Measurements from ENCODE around the gene FAM200A. TPM values are rescaled to one million over a fixed set of nuclear protein-coding genes. Genes with fewer than 3 reads are reported as not detected.
"Not testable (repeated sequence)": the region's sequence is repeated elsewhere in the genome, so short reads cannot be mapped to it uniquely, and the experiment has no call there.

FAM200A gene
- total RNA-seq, 1 donor from 2014 or later, result 6.8 TPM

DNA sequence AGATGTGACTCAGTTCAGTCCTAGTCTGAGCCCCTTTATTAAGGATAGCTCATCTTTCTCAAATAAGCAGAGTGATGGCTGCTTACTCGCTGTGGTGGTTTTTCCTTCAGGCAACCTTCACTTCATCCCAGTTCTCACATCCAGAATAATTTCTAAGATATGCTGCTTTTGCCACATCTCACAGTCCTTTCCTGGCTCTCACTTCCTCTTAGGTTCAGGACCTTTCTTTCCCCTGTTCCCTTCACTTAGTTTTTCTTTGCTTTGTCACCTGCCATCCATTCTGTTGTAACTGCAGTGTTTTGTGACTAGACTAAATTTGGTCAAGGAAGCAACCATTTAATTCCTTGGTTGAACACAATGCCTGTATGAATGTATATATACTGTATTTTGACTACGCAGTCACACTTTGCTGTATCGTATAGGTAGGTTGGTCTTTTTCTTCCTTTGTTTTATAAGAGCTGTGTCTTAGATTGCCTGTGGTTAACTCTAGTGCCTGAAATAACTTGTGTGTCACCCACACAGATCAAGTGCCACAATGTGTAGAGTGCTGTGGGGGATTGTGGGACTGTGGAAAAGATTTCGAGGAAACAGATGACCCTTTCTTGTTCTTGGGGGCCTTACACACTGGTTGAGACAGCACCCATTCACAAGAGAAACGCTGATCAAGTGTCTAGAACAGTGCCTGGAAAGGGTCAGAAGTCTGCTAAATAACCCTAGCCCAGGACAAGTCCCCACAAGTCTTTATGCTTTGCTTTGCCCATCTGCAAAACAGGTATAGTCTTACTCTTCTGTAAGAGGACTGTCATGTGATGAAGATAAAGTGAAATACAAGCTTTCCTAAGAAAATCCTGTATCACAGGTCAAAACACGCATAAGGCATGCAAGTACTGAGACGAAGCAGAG, 9.2 kb upstream of the FAM200A start:
- Histone ChIP-seq H3K9me3 (ENCODE audit: control insufficient read depth in 3 of 3, low read length in 3 of 3) (no peaks in the 10 kb centered on the region), H3K4me3 (ENCODE audit: low read length in 3 of 3) (no peak overlapping the region), H3K27me3 (ENCODE audit: control insufficient read depth in 3 of 3, insufficient read depth in 3 of 3, low read length in 3 of 3) (no peaks in the 10 kb centered on the region), H3K27ac (ENCODE audit: low read depth, low read length) (no peak overlapping the region), H3K9ac (ENCODE audit: low read depth in 1 of 3, low read length in 3 of 3) (peak overlapping the region in 1 of 3 donors; percentile 19), H3K36me3 (ENCODE audit: control insufficient read depth in 3 of 3, insufficient read depth in 3 of 3, low read length in 3 of 3) (peaks cover 42 to 53% (median 47%) of the 10 kb centered on the region in 3 donors), H3K4me1 (ENCODE audit: control insufficient read depth in 3 of 3, insufficient read depth in 3 of 3, low read length in 3 of 3) (peaks cover 14 to 36% (median 25%) of the 10 kb centered on the region in 3 donors)

DNA sequence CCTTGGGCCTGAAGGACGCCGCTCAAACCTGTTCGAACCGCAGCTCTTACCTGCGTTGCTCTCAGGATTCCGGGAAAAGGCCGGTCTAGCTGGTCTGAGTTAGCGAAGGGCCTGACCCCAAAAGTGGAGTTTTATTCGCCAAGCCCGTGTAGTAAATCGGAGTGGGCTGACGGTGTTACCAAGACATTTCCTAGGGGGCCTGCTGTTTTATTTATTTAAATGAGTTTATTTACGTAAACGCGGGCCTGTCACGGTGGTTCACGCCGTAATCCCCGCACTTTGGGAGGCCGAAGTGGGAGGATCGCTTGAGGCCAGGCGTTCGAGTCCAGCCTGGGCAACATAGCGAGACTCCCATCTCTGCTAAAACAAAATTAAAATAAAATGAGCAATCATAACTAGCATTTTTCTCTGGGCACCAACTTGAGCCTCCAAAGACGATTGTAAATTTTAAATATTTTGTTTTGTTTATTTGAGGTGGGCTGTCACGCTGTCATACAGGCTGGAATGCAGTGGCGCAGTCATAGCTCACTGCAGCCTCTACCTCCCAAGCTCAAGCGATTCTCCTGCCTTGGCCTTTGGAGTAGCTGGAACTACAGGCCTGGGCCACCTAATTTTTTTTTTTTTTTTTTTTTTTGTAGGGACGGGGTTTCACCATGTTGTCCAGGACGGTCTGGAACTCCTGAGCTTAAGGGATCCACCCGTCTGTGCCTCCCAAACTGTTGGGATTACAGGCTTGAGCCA, 7.4 kb upstream of the FAM200A start:
- peaks cover 35 to 46% (median 38%) of the 10 kb centered on the region in 3 donors for H3K36me3 ChIP-seq (ENCODE audit: control insufficient read depth in 3 of 3, insufficient read depth in 3 of 3, low read length in 3 of 3)
- H3K27me3 ChIP-seq (ENCODE audit: control insufficient read depth in 3 of 3, insufficient read depth in 3 of 3, low read length in 3 of 3), result no peaks in the 10 kb centered on the region
- peak overlapping the region; percentile 97 for H3K27ac ChIP-seq (ENCODE audit: low read depth, low read length)
- peak overlapping the region; percentile 82 to 96 (median 91) for H3K4me3 ChIP-seq (ENCODE audit: low read length in 3 of 3)
- peak overlapping the region; percentile 98 to 99 (median 98) for H3K9ac ChIP-seq (ENCODE audit: low read depth in 1 of 3, low read length in 3 of 3)
- no peaks in the 10 kb centered on the region for H3K9me3 ChIP-seq (ENCODE audit: control insufficient read depth in 3 of 3, low read length in 3 of 3)
- H3K4me1 ChIP-seq (ENCODE audit: control insufficient read depth in 3 of 3, insufficient read depth in 3 of 3, low read length in 3 of 3), result peaks cover 14 to 36% (median 25%) of the 10 kb centered on the region in 3 donors

DNA sequence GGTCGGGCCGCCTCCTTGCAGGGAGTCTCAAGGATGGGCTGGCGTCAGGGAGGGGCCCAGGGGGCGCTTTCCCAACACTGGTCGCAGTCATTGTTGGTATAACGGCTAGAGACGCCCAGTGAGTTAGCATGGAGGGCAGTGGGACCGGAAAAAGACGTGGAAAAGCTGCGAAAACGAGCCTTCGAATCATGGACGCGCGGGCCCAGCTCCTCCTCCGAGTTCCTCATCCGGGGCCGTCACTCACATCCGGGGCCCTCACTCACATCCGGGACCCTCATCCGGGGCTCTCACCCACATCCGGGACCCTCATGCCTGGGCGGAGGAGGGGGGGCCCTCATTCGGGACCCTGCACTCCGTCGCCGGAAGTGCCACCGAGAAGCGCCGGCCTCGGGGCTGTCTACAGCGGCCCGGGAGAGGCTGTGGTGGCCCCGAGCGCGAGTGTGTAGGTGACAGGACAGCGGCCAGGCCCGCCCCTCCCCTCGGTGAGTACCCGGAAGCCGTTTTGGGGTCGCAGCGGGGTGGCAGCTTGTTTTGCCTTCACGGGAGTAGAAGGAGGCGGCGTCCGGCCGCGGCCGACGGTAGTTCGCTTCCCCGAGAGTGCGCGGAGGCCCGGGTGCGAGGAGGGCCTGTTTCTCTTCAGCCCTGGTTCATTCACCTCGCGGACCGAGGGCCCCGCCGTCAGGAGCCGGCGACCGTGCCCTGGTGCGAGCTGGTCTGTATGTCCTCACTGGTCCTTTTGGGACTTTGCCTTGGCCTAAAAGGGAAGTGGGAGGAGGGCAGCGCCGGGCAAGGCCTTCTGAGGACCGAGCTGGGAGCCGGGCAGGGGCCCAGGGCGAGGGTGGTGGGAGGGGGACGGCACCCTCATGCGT, 6.6 kb upstream of the FAM200A start, which contains the start of gene ZNF655:
ZNF655 (plus strand) TSS at position 337 of the 869 bp plus-strand sequence. CDS start 1,918 bp downstream, outside the sequence.
- H3K9ac ChIP-seq (ENCODE audit: low read depth in 1 of 3, low read length in 3 of 3), result peak within 1 kb of the TSS; percentile 98 to 99 (median 98)
- H3K4me1 ChIP-seq (ENCODE audit: control insufficient read depth in 3 of 3, insufficient read depth in 3 of 3, low read length in 3 of 3), result peaks cover 14 to 36% (median 25%) of the 10 kb centered on the region in 3 donors
- peaks cover 27 to 42% (median 37%) of the 10 kb centered on the region in 3 donors for H3K36me3 ChIP-seq (ENCODE audit: control insufficient read depth in 3 of 3, insufficient read depth in 3 of 3, low read length in 3 of 3)
- peak within 1 kb of the TSS; percentile 82 to 96 (median 91) for H3K4me3 ChIP-seq (ENCODE audit: low read length in 3 of 3)
- peak within 1 kb of the TSS; percentile 97 for H3K27ac ChIP-seq (ENCODE audit: low read depth, low read length)
- no peaks in the 10 kb centered on the region for H3K9me3 ChIP-seq (ENCODE audit: control insufficient read depth in 3 of 3, low read length in 3 of 3)
- H3K27me3 ChIP-seq (ENCODE audit: control insufficient read depth in 3 of 3, insufficient read depth in 3 of 3, low read length in 3 of 3), result no peaks in the 10 kb centered on the region

DNA sequence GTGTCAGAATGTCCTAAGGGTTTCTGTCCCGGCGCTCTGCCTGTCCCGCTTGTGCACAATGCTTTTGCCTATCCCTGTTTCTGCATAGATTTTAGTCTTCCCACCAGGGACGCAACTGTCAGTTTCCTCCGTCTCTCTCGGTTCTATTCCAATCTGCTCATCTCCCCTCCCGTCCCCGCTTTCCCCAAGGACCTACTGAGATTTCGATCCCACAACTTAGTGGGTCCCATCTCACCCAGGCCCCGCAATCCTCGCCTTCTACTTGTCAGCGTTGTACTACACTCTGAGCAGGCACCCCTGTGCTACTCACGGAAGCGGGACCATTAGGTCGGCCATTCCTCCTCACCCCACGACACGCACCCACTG, 6.0 kb upstream of the FAM200A start:
- H3K27ac ChIP-seq (ENCODE audit: low read depth, low read length), result peak overlapping the region; percentile 97
- H3K27me3 ChIP-seq (ENCODE audit: control insufficient read depth in 3 of 3, insufficient read depth in 3 of 3, low read length in 3 of 3), result no peaks in the 10 kb centered on the region
- peak overlapping the region; percentile 98 to 99 (median 98) for H3K9ac ChIP-seq (ENCODE audit: low read depth in 1 of 3, low read length in 3 of 3)
- peaks cover 24 to 39% (median 36%) of the 10 kb centered on the region in 3 donors for H3K36me3 ChIP-seq (ENCODE audit: control insufficient read depth in 3 of 3, insufficient read depth in 3 of 3, low read length in 3 of 3)
- peaks cover 14 to 36% (median 28%) of the 10 kb centered on the region in 3 donors for H3K4me1 ChIP-seq (ENCODE audit: control insufficient read depth in 3 of 3, insufficient read depth in 3 of 3, low read length in 3 of 3)
- H3K4me3 ChIP-seq (ENCODE audit: low read length in 3 of 3), result peak overlapping the region; percentile 82 to 96 (median 91)
- H3K9me3 ChIP-seq (ENCODE audit: control insufficient read depth in 3 of 3, low read length in 3 of 3), result no peaks in the 10 kb centered on the region

DNA sequence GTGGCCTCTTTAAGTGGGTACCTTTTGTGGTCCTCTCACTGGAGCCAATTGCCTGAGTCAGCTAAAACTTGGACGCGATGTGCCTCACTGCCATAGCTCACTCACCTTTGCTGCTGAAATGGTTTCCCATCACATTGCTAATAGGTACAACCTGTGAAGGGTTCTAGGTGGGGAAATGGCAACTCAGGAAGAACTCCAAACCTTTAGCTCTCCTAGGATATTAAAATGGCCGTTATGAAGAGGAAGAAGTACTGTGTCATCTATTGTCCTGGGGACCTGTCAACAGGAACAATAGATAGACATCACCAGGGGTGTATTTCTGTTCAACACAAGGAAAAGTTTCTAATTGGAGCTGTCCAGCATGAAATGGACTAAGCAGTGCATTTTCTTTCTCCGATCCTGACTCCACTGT, 5.3 kb upstream of the FAM200A start:
- Histone ChIP-seq H3K9ac (ENCODE audit: low read depth in 1 of 3, low read length in 3 of 3) (peak overlapping the region; percentile 98 to 99 (median 98)), H3K27me3 (ENCODE audit: control insufficient read depth in 3 of 3, insufficient read depth in 3 of 3, low read length in 3 of 3) (no peaks in the 10 kb centered on the region), H3K4me3 (ENCODE audit: low read length in 3 of 3) (peak overlapping the region; percentile 82 to 96 (median 91)), H3K36me3 (ENCODE audit: control insufficient read depth in 3 of 3, insufficient read depth in 3 of 3, low read length in 3 of 3) (peaks cover 18 to 32% (median 31%) of the 10 kb centered on the region in 3 donors), H3K9me3 (ENCODE audit: control insufficient read depth in 3 of 3, low read length in 3 of 3) (no peaks in the 10 kb centered on the region), H3K4me1 (ENCODE audit: control insufficient read depth in 3 of 3, insufficient read depth in 3 of 3, low read length in 3 of 3) (peaks cover 18 to 39% (median 33%) of the 10 kb centered on the region in 3 donors), H3K27ac (ENCODE audit: low read depth, low read length) (peak overlapping the region; percentile 97)

DNA sequence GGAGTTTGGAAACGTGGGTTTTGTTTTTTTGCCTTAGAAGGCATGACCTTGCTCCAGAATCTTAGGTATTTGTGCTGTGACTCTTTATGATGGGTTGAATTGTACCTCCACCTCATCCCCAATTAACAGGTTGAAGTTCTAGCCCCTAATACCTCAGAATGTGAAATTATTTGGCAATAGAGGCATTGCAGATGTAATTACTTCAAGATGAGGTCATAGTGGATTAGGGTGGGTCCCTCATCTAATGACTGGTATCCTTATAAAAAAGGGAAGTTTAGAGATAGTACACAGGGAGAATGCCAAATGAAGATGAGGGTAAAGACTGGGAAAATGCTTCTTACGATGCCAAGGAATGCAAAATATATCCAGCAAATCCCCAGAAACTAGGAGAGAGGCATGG, 3.0 kb upstream of the FAM200A start:
- H3K27ac ChIP-seq (ENCODE audit: low read depth, low read length), result no peak overlapping the region
- peaks cover 23 to 33% (median 33%) of the 10 kb centered on the region in 3 donors for H3K4me1 ChIP-seq (ENCODE audit: control insufficient read depth in 3 of 3, insufficient read depth in 3 of 3, low read length in 3 of 3)
- no peaks in the 10 kb centered on the region for H3K27me3 ChIP-seq (ENCODE audit: control insufficient read depth in 3 of 3, insufficient read depth in 3 of 3, low read length in 3 of 3)
- no peak overlapping the region for H3K4me3 ChIP-seq (ENCODE audit: low read length in 3 of 3)
- H3K9me3 ChIP-seq (ENCODE audit: control insufficient read depth in 3 of 3, low read length in 3 of 3), result no peaks in the 10 kb centered on the region
- no peak overlapping the region for H3K9ac ChIP-seq (ENCODE audit: low read depth in 1 of 3, low read length in 3 of 3)
- H3K36me3 ChIP-seq (ENCODE audit: control insufficient read depth in 3 of 3, insufficient read depth in 3 of 3, low read length in 3 of 3), result peaks cover 3 to 13% (median 12%) of the 10 kb centered on the region in 3 donors

DNA sequence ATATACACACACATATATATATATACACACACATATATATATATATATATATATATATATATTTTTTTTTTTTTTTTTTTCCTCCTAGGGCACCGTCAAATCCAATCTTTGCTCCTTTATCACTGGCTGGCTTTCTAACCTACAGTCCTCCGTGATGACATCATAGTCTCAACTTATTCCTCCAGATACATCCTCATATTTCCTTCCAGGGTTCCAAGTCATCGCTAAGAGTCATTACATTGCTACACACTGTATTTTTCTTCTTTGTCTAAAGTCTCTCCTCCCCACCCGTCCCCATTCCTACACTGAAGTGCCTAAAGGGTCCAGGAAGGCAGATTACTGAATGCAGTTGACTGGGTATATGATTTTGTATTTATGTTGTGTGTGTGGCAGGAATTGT, 1.1 kb upstream of the FAM200A start:
- Histone ChIP-seq H3K27me3 (ENCODE audit: control insufficient read depth in 3 of 3, insufficient read depth in 3 of 3, low read length in 3 of 3) (no peaks in the 10 kb centered on the region), H3K36me3 (ENCODE audit: control insufficient read depth in 3 of 3, insufficient read depth in 3 of 3, low read length in 3 of 3) (peaks cover 6 to 16% (median 16%) of the 10 kb centered on the region in 3 donors), H3K4me3 (ENCODE audit: low read length in 3 of 3) (no peak overlapping the region), H3K9me3 (ENCODE audit: control insufficient read depth in 3 of 3, low read length in 3 of 3) (no peaks in the 10 kb centered on the region), H3K27ac (ENCODE audit: low read depth, low read length) (no peak overlapping the region), H3K4me1 (ENCODE audit: control insufficient read depth in 3 of 3, insufficient read depth in 3 of 3, low read length in 3 of 3) (peaks cover 16 to 26% (median 26%) of the 10 kb centered on the region in 3 donors), H3K9ac (ENCODE audit: low read depth in 1 of 3, low read length in 3 of 3) (no peak overlapping the region)

DNA sequence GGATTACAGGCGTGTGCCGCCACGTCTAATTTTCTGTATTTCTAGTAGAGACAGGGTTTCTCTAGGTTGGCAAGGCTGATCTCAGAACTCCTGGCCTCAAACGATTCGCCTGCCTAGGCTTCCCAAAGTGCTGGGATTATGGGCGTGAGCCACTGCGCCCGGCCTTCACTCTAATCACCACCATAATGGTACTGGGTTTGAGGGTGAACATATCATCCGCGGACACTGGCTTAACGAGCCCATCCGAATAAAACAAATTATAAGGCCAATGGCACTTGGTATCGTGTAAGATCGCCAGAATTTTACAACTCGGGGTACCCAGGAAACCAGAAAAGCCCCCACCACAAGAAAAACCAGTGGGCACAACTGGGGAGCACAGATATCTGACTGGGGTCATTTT, 580 bp downstream of the FAM200A start:
- Histone ChIP-seq H3K4me3 (ENCODE audit: low read length in 3 of 3) (peak overlapping the region; percentile 95 to 100 (median 98)), H3K36me3 (ENCODE audit: control insufficient read depth in 3 of 3, insufficient read depth in 3 of 3, low read length in 3 of 3) (peaks cover 11 to 25% (median 22%) of the 10 kb centered on the region in 3 donors), H3K4me1 (ENCODE audit: control insufficient read depth in 3 of 3, insufficient read depth in 3 of 3, low read length in 3 of 3) (peaks cover 13 to 15% (median 15%) of the 10 kb centered on the region in 3 donors), H3K27ac (ENCODE audit: low read depth, low read length) (peak overlapping the region; percentile 90), H3K27me3 (ENCODE audit: control insufficient read depth in 3 of 3, insufficient read depth in 3 of 3, low read length in 3 of 3) (no peaks in the 10 kb centered on the region), H3K9me3 (ENCODE audit: control insufficient read depth in 3 of 3, low read length in 3 of 3) (peaks cover 0 to 4% (median 0%) of the 10 kb centered on the region in 3 donors), H3K9ac (ENCODE audit: low read depth in 1 of 3, low read length in 3 of 3) (peak overlapping the region; percentile 98 to 100 (median 99))

DNA sequence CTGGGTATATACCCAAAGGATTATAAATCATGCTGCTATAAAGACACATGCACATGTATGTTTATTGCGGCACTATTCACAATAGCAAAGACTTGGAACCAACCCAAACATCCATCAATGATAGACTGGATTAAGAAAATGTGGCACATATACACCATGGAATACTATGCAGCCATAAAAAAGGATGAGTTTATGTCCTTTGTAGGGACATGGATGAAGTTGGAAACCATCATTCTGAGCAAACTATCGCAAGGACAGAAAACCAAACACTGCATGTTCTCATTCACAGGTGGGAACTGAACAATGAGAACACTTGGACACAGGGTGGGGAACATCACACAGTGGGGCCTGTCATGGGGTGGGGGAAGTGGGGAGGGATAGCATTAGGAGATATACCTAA, 2.4 kb downstream of the FAM200A start:
- not testable (repeated sequence) for H3K27ac ChIP-seq (ENCODE audit: low read depth, low read length); H3K9me3 ChIP-seq (ENCODE audit: control insufficient read depth in 3 of 3, low read length in 3 of 3); H3K4me3 ChIP-seq (ENCODE audit: low read length in 3 of 3); H3K9ac ChIP-seq (ENCODE audit: low read depth in 1 of 3, low read length in 3 of 3); H3K27me3 ChIP-seq (ENCODE audit: control insufficient read depth in 3 of 3, insufficient read depth in 3 of 3, low read length in 3 of 3)
- Histone ChIP-seq H3K36me3 (ENCODE audit: control insufficient read depth in 3 of 3, insufficient read depth in 3 of 3, low read length in 3 of 3) (peaks cover 11 to 22% (median 20%) of the 10 kb centered on the region in 3 donors), H3K4me1 (ENCODE audit: control insufficient read depth in 3 of 3, insufficient read depth in 3 of 3, low read length in 3 of 3) (peaks cover 13 to 15% (median 15%) of the 10 kb centered on the region in 3 donors)
